HG03571 (cell line): ENCODE data around the gene LYPLA2.
A peak's percentile ranks its signal among the peaks of the same experiment; 100 is the strongest.
"Not testable (repeated sequence)": the region's sequence is repeated elsewhere in the genome, so short reads cannot be mapped to it uniquely, and the experiment has no call there.

Experiments used
- ATAC-seq: cut with Tn5 transposase; IDR thresholded peaks from one replicate; pipeline ENCODE4 v1.9.1; 2021; ENCODE audit not compliant: unreplicated experiment

The LYPLA2 gene

GRCh38 chr1:23799570-23800399 lies 8.8 kb downstream of the LYPLA2 start:
- no peak for ATAC-seq

GRCh38 chr1:23800400-23801337 lies 9.7 kb downstream of the LYPLA2 start, which contains the start of gene GALE:
Gene GALE, minus strand, starts transcription at chr1:23800754. Its CDS starts 1,747 bp downstream, at chr1:23799007.
- peak; percentile 68 for ATAC-seq

- ATAC-seq, result no peak
These were observed 10.4 kb downstream of the LYPLA2 start for GRCh38 chr1:23801338-23801748.

DNA sequence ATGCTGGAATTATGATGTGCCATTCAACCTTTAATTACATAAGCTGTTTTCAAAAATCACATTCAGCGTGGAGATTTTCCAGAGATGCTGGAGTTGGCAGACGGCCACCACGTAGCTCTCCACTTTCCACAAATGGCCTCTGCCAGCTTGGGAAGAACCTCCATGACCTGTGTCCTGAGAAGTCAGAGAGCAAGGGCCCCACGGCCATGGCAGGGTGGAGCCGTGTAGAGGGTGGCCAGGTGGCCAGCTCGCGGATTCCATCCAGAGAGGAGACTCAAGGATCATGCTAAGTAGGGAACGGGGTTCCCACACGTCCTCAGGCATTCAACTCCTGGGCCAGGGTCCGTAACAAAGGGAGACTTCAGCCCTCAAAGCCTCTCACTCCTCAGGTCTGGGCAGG lies 10.9 kb downstream of the LYPLA2 start:
- no peak for ATAC-seq

DNA sequence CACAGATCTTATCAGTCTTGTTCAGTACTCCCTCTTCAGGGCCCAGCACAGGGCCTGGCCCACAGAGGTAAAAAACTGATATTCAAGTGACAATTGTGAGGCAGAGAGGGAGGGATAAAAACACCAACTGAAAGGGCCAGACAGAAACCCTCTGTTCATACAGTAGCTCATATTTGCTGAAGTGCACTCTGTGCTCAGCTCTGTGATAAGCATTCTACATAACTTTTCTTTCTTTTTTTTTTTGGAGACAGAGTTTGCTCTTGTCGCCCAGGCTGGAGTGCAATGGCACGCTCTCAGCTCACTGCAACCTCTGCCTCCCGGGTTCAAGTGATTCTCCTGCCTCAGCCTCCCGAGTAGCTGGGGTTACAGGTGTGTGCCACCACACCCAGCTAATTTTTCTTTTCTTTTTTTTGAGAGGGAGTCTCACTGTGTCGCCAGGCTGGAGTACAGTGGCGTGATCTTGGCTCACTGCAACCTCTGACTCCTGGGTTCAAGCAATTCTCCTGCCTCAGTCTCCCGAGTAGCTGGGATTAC lies 11.9 kb downstream of the LYPLA2 start:
- not testable (repeated sequence) for ATAC-seq

DNA sequence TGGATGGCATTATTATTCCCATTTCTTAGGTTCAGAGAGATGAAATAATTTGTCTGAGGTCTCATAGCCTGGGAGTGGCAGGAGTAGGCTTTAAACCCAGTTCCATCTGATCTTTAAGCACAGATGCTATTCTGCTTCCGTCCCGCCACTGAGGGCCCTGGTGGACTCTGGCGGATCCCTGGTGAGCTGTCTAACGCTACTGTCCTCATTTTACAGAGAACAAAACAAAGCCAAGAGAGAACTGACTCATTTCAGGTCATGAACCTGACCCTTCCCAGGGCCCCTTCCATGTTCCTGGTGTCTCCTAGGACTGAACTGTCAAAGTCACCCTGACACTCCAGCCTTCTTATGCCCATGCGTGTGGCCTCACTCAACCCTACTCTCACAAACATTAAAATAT lies 12.7 kb downstream of the LYPLA2 start:
- ATAC-seq, result no peak

GRCh38 chr1:23804183-23804835 lies 13.4 kb downstream of the LYPLA2 start:
- ATAC-seq, result no peak

- ATAC-seq, result no peak
These were observed 14.1 kb downstream of the LYPLA2 start for GRCh38 chr1:23805025-23805424.

DNA sequence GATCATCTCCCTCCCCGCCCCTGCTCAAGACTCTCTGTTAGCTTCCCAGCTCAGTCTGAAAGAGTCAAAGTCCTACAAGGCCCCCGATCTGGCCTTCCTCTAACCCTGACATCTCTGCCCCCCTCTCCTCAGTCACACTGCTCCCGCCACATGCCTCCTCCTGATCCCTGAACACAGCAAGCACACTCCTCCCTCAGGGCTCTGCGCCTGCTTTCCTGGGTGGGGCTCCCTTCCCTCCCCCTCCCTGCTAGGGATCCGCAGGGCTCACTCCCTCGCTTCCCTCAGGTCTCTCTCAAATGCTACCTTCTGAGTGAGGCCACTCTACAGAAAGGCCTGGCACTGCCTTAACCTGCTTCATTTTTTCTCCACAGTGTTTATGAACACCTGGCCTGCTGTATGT lies 15.3 kb downstream of the LYPLA2 start:
- ATAC-seq, result no peak

DNA sequence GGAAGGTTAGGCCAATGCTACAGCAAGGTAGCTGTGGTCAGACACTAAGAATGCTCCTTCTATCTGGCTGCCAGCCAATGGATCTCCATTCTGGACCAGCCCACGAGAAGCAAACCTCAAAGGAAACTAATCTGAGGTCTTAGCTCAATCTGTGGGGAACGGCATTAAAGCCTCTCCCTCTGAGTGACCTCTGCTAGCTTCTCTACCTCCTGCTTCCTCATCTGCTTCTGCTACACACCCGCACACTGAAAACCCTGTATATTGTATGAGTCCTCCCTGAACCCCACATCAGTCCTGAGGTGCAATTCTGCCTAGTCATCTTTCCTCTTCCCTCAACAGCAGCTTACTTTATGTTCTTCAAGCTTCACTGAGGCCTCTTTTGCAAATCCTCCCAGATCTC lies 16.5 kb downstream of the LYPLA2 start:
- ATAC-seq, result no peak

DNA sequence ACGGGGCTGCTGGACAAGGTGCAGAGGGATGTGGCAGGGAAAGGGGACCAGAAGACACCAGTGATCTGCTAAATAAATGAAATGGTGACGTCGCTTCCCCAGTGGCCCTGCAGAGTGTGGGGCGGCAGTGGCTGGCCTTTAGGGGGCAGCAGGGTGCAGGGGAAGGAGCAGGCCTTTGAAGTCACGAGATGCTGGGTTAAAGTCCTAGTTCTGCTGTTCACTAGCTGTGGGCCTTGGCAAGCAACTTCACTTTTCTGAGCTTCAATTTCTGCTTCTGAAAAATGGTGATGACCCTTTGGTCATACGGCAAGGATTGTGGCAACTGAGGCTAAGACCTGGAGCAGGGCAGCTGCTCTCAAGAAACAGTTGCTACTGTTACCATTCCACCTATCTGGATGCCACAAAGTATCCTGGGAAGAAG lies 18.8 kb downstream of the LYPLA2 start:
- ATAC-seq, result no peak

DNA sequence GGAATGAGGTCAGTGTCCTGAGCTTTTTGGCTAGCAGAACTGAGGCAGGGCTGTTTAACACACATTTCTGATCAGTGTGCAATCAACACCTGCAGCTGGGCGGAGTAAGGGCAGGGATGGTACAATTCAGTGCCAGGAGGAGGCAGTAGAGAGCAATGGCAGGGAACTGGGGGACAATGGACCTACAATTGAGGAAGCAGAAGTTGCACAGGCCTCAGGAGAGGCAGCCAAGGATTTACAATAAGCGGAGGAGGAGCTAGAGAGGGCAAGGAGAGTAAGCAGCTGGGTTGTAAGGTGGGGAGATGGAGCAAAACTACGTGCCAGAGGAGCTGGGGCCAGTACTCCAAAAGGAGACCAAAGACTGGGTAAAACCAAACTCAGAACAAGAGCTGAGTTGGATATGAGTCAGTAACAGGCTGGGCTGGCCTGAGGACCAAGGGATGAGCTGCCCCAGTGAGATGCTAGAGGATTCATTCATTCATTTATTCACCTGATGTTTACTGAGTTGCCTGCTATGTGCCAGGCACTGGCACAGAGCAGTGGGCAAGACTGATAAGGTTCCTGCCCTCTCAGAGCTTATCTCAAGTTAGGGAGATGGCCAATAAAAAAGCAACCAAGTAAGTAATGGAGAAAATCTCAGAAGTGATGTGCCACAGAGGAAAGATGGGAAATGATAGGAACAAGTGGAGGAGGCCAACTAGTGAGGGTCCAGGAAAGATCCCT lies 20.0 kb downstream of the LYPLA2 start:
- ATAC-seq, result no peak

DNA sequence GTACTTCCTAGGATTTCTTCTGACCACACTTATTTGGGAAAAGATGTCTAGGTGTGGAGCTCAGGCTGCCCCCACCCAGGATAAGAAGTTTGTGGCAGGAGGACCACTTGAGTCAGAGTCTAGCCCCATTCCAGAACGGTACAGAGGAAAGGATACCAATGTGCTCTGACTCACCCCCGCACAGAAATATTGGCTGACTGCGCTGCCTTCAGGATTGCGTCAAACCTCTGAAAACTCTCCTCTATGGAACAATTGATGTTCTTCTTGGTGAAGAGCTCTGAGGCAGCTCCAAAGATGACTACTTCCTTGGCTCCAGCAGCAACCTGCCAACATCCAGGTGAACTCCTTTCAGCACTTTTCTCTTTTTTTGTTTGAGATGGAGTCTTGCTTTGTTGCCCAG lies 23.1 kb downstream of the LYPLA2 start:
- ATAC-seq, result no peak

GRCh38 chr1:23816361-23816760 lies 25.4 kb downstream of the LYPLA2 start:
- ATAC-seq, result no peak

- ATAC-seq, result no peak
These were observed 26.0 kb downstream of the LYPLA2 start for GRCh38 chr1:23816906-23817305.

DNA sequence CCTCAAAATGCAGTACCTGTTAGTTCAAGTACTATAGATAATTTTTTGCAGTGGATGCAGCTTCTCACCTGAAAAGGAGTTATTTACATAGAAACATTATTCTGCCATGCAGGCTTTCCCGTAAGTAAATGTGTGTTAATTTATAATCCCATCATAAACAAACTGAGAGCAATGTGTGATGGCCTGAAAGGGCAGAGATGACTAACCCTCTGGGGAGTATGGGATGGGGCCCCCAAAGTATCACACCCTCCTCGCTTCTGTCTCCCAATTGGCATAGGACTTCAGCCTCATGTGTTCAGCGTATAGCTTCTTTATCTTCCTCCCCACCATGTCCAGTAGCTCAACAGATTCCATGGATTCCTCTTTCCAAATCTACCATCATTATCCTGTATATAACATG lies 26.7 kb downstream of the LYPLA2 start:
- ATAC-seq, result no peak

- ATAC-seq, result no peak
These were observed 32.8 kb downstream of the LYPLA2 start for GRCh38 chr1:23823767-23824166.

- ATAC-seq, result no peak
These were observed 33.7 kb downstream of the LYPLA2 start for GRCh38 chr1:23824711-23825075.

DNA sequence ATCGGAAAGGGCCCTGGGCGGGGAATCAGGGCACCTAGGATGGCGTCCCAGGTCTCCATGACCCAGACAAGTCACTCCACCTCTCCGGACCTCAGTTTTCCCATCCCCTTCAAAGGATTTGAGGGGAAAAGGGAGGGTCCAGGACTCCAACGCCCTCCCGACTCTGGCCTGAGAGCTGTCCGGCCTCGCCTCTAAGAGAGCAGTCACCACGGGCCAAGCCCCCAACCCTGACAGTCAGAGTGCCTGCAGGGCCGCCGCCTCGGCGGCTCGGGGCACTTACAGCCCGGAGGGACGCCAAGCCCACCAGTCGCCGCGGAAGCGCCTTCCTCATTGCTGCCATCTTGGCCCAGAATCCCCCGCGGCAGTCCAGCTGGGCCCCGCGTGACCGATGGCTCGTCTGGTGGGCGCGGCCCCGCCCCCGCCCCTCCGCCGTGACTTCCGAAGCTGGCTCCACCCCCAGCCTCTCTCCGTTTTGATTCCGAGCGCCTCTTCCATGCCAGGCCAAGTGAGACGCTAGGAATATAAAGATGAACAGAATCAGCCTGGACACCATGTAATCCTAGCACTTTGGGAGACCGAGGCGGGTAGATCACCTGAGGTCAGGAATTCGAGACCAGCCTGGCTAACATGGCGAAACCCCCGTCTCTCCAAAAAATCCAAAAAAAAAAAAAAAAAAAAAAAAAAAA lies 34.3 kb downstream of the LYPLA2 start, which contains the start of gene HMGCL:
Gene HMGCL (minus strand): TSS at position 354 of the 686 bp plus-strand sequence. CDS start 14 bp downstream, at position 340.
- peak; percentile 49 for ATAC-seq
